ENCODE results near the gene MYO1G. TPM values are rescaled to one million over a fixed set of nuclear protein-coding genes. Genes with fewer than 3 reads are reported as not detected.

The MYO1G gene
- total RNA-seq, 6 experiments from 2014 or later = 0.92 to 4.5 (median 2.0) TPM

GRCh38 chr7:45000093-45001032, 21.5 kb upstream of the MYO1G start, which contains the start of gene CCM2:
Gene CCM2 (plus strand): TSS chr7:45000201. CDS start chr7:45000334, 133 bp downstream.
- Histone ChIP-seq H3K9me3 (no peaks in the 10 kb centered on the region), H3K4me3 (peak within 1 kb of the TSS; percentile 82 to 86 (median 84)), H3K27ac (peak within 1 kb of the TSS; percentile 71 to 94 (median 85)), H3K27me3 (no peaks in the 10 kb centered on the region), H3K4me1 (peaks cover 0 to 13% (median 7%) of the 10 kb centered on the region in 4 donors), H3K36me3 (no peaks in the 10 kb centered on the region)
- intact Hi-C loops (cut with DNase I) = no loop called here
- ATAC-seq (peak; percentile 2 to 39 (median 27)), DNase-seq (peak; percentile 69 to 79 (median 70))
- WGBS (ENCODE audit: insufficient coverage, low coverage, low lambda C conversion rate, missing lambda C conversion rate) = 0% methylated on average over 18 of the region's 77 CpGs
- TF ChIP-seq POLR2A (IDR thresholded peaks at IDR 0.05) = peak; percentile 68
- no peak for TF ChIP-seq CTCF (IDR thresholded peaks at IDR 0.05)

GRCh38 chr7:44999245-45000092, 20.7 kb upstream of the MYO1G start:
- under 1% methylated on average over 18 of the region's 66 CpGs for WGBS (ENCODE audit: insufficient coverage, low coverage, low lambda C conversion rate, missing lambda C conversion rate)
- Histone ChIP-seq H3K27ac (peak overlapping the region; percentile 39 to 70 (median 68)), H3K4me1 (peaks cover 0 to 13% (median 7%) of the 10 kb centered on the region in 4 donors), H3K9me3 (no peaks in the 10 kb centered on the region), H3K27me3 (no peaks in the 10 kb centered on the region), H3K36me3 (no peaks in the 10 kb centered on the region), H3K4me3 (peak overlapping the region; percentile 47 to 60 (median 59))
- intact Hi-C loops (cut with DNase I) = no loop called here
- DNase-seq (peak; percentile 100), ATAC-seq (peak; percentile 93 to 97 (median 94))
- no peak for TF ChIP-seq POLR2A (IDR thresholded peaks at IDR 0.05)
- TF ChIP-seq CTCF (IDR thresholded peaks at IDR 0.05) = peak in 1 of 4 donors; percentile 15

GRCh38 chr7:44998153-44998871, 19.5 kb upstream of the MYO1G start:
- no peaks in the 10 kb centered on the region for H3K36me3 ChIP-seq
- intact Hi-C loops (cut with DNase I) = no loop called here
- WGBS (ENCODE audit: insufficient coverage, low coverage, low lambda C conversion rate, missing lambda C conversion rate) = 84% methylated on average over 4 of the region's 4 CpGs
- no peaks in the 10 kb centered on the region for H3K9me3 ChIP-seq
- peaks cover 0 to 13% (median 7%) of the 10 kb centered on the region in 4 donors for H3K4me1 ChIP-seq
- no peaks in the 10 kb centered on the region for H3K27me3 ChIP-seq
- DNase-seq (no peak), ATAC-seq (no peak)
- H3K27ac ChIP-seq = peak overlapping the region in 2 of 3 donors; percentile 68 to 70
- TF ChIP-seq POLR2A (IDR thresholded peaks at IDR 0.05) = no peak
- no peak for TF ChIP-seq CTCF (IDR thresholded peaks at IDR 0.05)
- peak overlapping the region in 1 of 3 donors; percentile 60 for H3K4me3 ChIP-seq

All from right lobe of liver (tissue), 6 donors.